ENCODE data around the gene ZNF532. TPM values are rescaled to one million over a fixed set of nuclear protein-coding genes. Genes with fewer than 3 reads are reported as not detected.

The ZNF532 gene
- total and polyA plus RNA-seq, 2 of the 13 experiments (the other 11 are each of a cell fraction or from before 2014, with no cell fraction given), result not detected

DNA sequence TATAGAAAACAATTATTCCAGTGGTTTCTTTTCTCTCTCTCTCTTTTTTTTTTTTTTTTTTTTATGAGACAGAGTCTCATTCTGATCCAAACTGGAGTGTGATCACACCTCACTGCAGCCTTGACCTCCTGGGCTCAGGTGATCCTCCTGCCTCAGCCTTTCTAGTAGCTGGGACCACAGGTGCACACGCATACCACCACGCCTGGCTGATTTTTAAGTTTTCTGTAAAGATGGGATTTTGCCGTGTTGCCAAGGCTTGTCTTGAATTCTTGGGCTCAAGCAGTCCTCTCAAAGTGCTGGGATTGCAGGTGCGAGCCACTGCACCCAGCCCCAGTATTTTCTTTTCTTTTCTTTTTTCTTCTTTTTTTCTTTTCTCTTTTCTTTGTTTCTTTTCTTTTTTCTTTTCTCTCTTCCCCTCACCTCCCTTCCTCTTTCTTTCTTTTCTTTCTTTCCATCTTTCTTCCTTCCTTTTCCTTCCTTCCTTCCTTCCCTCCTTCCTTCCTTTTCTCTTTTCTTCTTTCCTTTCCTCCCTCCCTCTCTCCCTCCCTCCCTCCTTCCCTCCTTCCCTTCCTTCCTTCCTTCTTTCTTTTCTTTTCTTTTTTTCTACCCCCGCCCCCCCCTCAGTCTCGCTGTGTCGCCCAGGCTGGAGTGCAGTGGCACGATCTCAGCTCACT, 76.9 kb downstream of the ZNF532 start (continued):
- TF ChIP-seq IRF2 (CRISPR knock-in tag; IDR thresholded peaks at IDR 0.05), result no peak
- TF ChIP-seq ZNF703 (CRISPR knock-in tag; IDR thresholded peaks at IDR 0.05; ENCODE audit: borderline replicate concordance), result no peak

DNA sequence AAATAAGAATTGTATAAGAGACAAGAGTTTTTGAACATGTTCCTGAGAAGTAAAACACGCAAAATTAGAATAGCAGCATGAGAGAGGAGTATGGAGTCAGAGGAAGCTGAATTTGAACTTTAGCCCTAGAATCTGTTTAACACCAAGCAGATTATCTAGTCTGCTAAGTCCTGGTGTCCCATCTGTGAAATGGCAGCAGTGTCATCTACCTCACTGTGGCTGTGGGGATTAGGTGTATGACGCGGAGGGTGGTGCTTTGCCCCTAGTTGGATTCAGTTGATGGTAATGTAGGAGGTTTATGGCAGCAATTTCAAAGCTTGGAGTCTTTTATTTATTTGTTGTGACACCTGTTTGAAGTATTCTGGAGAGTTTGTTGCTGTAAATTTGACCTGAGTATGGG, 79.2 kb downstream of the ZNF532 start:
- intact Hi-C loops (cut with micrococcal nuclease; ENCODE audit: unreplicated experiment), result loop anchor here (1.0 kb wide), 1 partner anchor 13 kb away; no protein-coding TSS in a partner anchor
- DNase-seq (ENCODE audit: low spot score) (no peak), FAIRE-seq (no peak), ATAC-seq (no peak)
- in situ Hi-C loops (cut with HindIII; ENCODE audit: extremely low pct_ligation_motif_present, low pct_unique_long_range_greater_than_20kb), result no loop called here
- 61% methylated on average over 3 of the region's 3 CpGs for WGBS (ENCODE audit: low lambda C conversion rate)
- H3K4me2 ChIP-seq (ENCODE audit: low read depth, low read length), result no peak overlapping the region
- ChIA-PET CTCF (ENCODE audit: low intra/inter-chr PET ratio, low total read pairs) (no interaction called here), POLR2A (no interaction called here)
- H3K79me2 ChIP-seq (ENCODE audit: insufficient read depth, low read length), result no peaks in the 10 kb centered on the region
- no peak overlapping the region for H3K4me3 ChIP-seq (replicated peaks in 1 of 3; ENCODE audit: insufficient read depth in 1 of 3, low read depth in 2 of 3, low read length in 3 of 3)
- TF ChIP-seq ATF2 (CRISPR knock-in tag; IDR thresholded peaks at IDR 0.05) (no peak), KDM1A (CRISPR knock-in tag; IDR thresholded peaks at IDR 0.05) (no peak)
- H3K27me3 ChIP-seq (ENCODE audit: control insufficient read depth in 1 of 2, insufficient read depth in 2 of 2, low read length in 2 of 2), result peaks cover 0 to 6% of the 10 kb centered on the region in 2 experiments; a peak in 1 of 5 replicates
- BruUV-seq (replicated peaks), result no TSS peak
- H2AFZ ChIP-seq (ENCODE audit: low read length), result no peak overlapping the region
- H3K27ac ChIP-seq (ENCODE audit: extremely low read length, insufficient read depth, low read length), result no peak overlapping the region
- no peaks in the 10 kb centered on the region for H4K20me1 ChIP-seq (ENCODE audit: insufficient read depth, low read length)
- H3K4me1 ChIP-seq (ENCODE audit: insufficient read depth, low read length), result no peaks in the 10 kb centered on the region
- no peaks in the 10 kb centered on the region for H3K9me3 ChIP-seq (ENCODE audit: low read length)
- no peaks in the 10 kb centered on the region for H3K36me3 ChIP-seq (replicated peaks in 1 of 2; ENCODE audit: control insufficient read depth in 1 of 2, insufficient read depth in 2 of 2, low read length in 2 of 2)
- no peak overlapping the region for H3K9ac ChIP-seq (ENCODE audit: insufficient read depth, low read depth, low read length)
